H1 (cell line): ENCODE data around the gene SLC1A1. TPM values are rescaled to one million over a fixed set of nuclear protein-coding genes. Genes with fewer than 3 reads are reported as not detected.

Source experiments
- CTCF ChIA-PET: fragments of 300-600 bp; sonication (Branson Sonifier 250); formaldehyde crosslinking; loops from one replicate; lab custom pipeline; 2021; ENCODE audit not compliant: partially characterized antibody; lab: Charles Lee
- POLR2A ChIA-PET: fragments of 300-600 bp; sonication (Branson Sonifier 250); formaldehyde crosslinking; loops from one replicate; lab custom pipeline; 2021; ENCODE audit warnings: inconsistent platforms; ENCODE audit not compliant: partially characterized antibody; lab: Charles Lee
- DNase-seq, 2 experiments: peaks; one replicate each; pipeline versions ENCODE4 v3.0.0 to v3.0.0-alpha.2; 2010 to 2022; ENCODE audit warnings: low spot score in 2 of 2, low read depth in 1 of 2, mixed read lengths in 1 of 2
- FAIRE-seq: peaks from 2 replicates; lab custom pipeline; 2011; peaks lifted over from hg19 to GRCh38; lab: Jason Lieb, UNC
- H2AFZ ChIP-seq: 2 replicates; pipeline ENCODE4 v1.8.1; 2012; ENCODE audit warnings: low read length, inconsistent platforms
- H2AK5ac ChIP-seq: 2 replicates; pipeline ENCODE4 v1.6.1; 2013; ENCODE audit warnings: low read depth, low read length
- H2BK120ac ChIP-seq: replicated peaks from 2 replicates; pipeline ENCODE3; 2013; ENCODE audit warnings: low read depth, low read length, inconsistent platforms
- H2BK12ac ChIP-seq: 2 replicates; pipeline ENCODE4 v1.6.1; 2013; ENCODE audit warnings: low read depth, low read length
- H2BK15ac ChIP-seq: 2 replicates; pipeline ENCODE4 v1.6.1; 2013; ENCODE audit warnings: low read length
- H2BK20ac ChIP-seq: 2 replicates; pipeline ENCODE4 v1.6.1; 2013; ENCODE audit warnings: low read length
- H2BK5ac ChIP-seq: 2 replicates; pipeline ENCODE4 v1.6.1; 2013; ENCODE audit warnings: low read depth, low read length
- H3K14ac ChIP-seq: 2 replicates; pipeline ENCODE4 v1.6.1; 2013; ENCODE audit warnings: inconsistent platforms; ENCODE audit not compliant: insufficient read length
- H3K18ac ChIP-seq: 2 replicates; pipeline ENCODE4 v1.6.1; 2013; ENCODE audit warnings: low read length; ENCODE audit errors: extremely low read depth
- H3K23ac ChIP-seq: 2 replicates; pipeline ENCODE4 v1.6.1; 2013; ENCODE audit warnings: inconsistent platforms; ENCODE audit not compliant: insufficient read length
- H3K23me2 ChIP-seq: 2 replicates; pipeline ENCODE4 v1.6.1; 2013; ENCODE audit warnings: low read depth, low read length
- H3K27ac ChIP-seq: 2 replicates; pipeline ENCODE4 v1.6.1; 2011; ENCODE audit warnings: low read depth, low read length, inconsistent platforms
- H3K27me3 ChIP-seq, 4 experiments: replicated peaks in 1 of 4; 1 replicate in 1 of 4; 2 replicates in 3 of 4; pipeline versions ENCODE4 v1.6.1 to v1.8.1; 2011 to 2013; ENCODE audit warnings: low read length in 3 of 4, mild to moderate bottlenecking in 3 of 4, inconsistent platforms in 2 of 4, mixed read lengths in 2 of 4, moderate library complexity in 1 of 4; ENCODE audit not compliant: control insufficient read depth in 3 of 4, insufficient read depth in 3 of 4; ENCODE audit errors: extremely low read depth in 1 of 4
- H3K36me3 ChIP-seq, 4 experiments: 2 replicates each; pipeline versions ENCODE4 v1.6.1 to v1.8.1; 2011 to 2013; ENCODE audit warnings: mild to moderate bottlenecking in 4 of 4, low read length in 3 of 4, moderate library complexity in 2 of 4, control low read depth in 1 of 4, inconsistent platforms in 1 of 4; ENCODE audit not compliant: insufficient read depth in 4 of 4, control insufficient read depth in 2 of 4
- H3K4ac ChIP-seq: replicated peaks from 2 replicates; pipeline ENCODE3; 2013; ENCODE audit warnings: low read length, low read depth, mixed read lengths, inconsistent platforms; ENCODE audit not compliant: insufficient read length
- H3K4me1 ChIP-seq, 4 experiments: replicated peaks in 1 of 4; 1 replicate in 1 of 4; 2 replicates in 3 of 4; pipeline versions ENCODE4 v1.6.1 to v1.8.1; 2011 to 2013; ENCODE audit warnings: low read length in 3 of 4, inconsistent platforms in 2 of 4, mixed read lengths in 1 of 4; ENCODE audit not compliant: insufficient read depth in 4 of 4, control insufficient read depth in 3 of 4
- H3K4me2 ChIP-seq, 2 experiments: 2 replicates each; pipeline versions ENCODE4 v1.6.1 to v1.8.1; 2011 to 2013; ENCODE audit warnings: low read depth in 2 of 2, low read length in 2 of 2, control low read depth in 1 of 2, inconsistent platforms in 1 of 2, mild to moderate bottlenecking in 1 of 2; ENCODE audit not compliant: insufficient read depth in 1 of 2
- H3K4me3 ChIP-seq, 4 experiments: fragments of 200-600, 300-600 bp in 1 of 4; sonication (generic), shearing (Covaris generic), sonication (Bioruptor Twin) in 1 of 4; 2 replicates each; pipeline versions ENCODE4 v1.5.1 to v1.8.1; 2011 to 2016; ENCODE audit warnings: low read length in 4 of 4, low read depth in 3 of 4, control low read depth in 2 of 4, inconsistent platforms in 2 of 4, mild to moderate bottlenecking in 2 of 4, mixed read lengths in 1 of 4, moderate library complexity in 1 of 4; ENCODE audit not compliant: insufficient read depth in 2 of 4; ENCODE audit errors: extremely low read depth in 1 of 4
- H3K56ac ChIP-seq: replicated peaks from 2 replicates; pipeline ENCODE3; 2013; ENCODE audit warnings: low read depth, mild to moderate bottlenecking, mixed read lengths, low read length, inconsistent platforms; ENCODE audit not compliant: insufficient read length
- H3K79me1 ChIP-seq: 2 replicates; pipeline ENCODE4 v1.6.1; 2013; ENCODE audit warnings: low read depth, low read length, control low read depth
- H3K79me2 ChIP-seq, 2 experiments: 2 replicates each; pipeline versions ENCODE4 v1.6.1 to v1.8.1; 2012 to 2013; ENCODE audit warnings: low read length in 2 of 2, mild to moderate bottlenecking in 2 of 2, inconsistent platforms in 1 of 2; ENCODE audit not compliant: insufficient read depth in 2 of 2, control insufficient read depth in 1 of 2
- H3K9ac ChIP-seq, 4 experiments: replicated peaks in 1 of 4; 1 replicate in 1 of 4; 2 replicates in 3 of 4; pipeline versions ENCODE4 v1.6.1 to v1.8.1; 2011 to 2013; ENCODE audit warnings: low read depth in 3 of 4, low read length in 3 of 4, control low read depth in 2 of 4, mild to moderate bottlenecking in 2 of 4, moderate library complexity in 2 of 4, inconsistent platforms in 1 of 4; ENCODE audit errors: extremely low read depth in 1 of 4
- H3K9me3 ChIP-seq, 2 experiments: 2 replicates each; pipeline versions ENCODE4 v1.6.1 to v1.8.1; 2012 to 2013; ENCODE audit warnings: mild to moderate bottlenecking in 2 of 2, moderate library complexity in 2 of 2, control low read depth in 1 of 2, inconsistent platforms in 1 of 2, low read depth in 1 of 2, low read length in 1 of 2, mixed read lengths in 1 of 2; ENCODE audit not compliant: insufficient read depth in 2 of 2
- H4K20me1 ChIP-seq, 2 experiments: replicated peaks in 1 of 2; 2 replicates each; pipeline versions ENCODE3 to v1.8.1; 2011 to 2013; ENCODE audit warnings: inconsistent platforms in 2 of 2, low read length in 2 of 2, mild to moderate bottlenecking in 1 of 2; ENCODE audit not compliant: insufficient read depth in 2 of 2, control insufficient read depth in 1 of 2
- H4K5ac ChIP-seq: 2 replicates; pipeline ENCODE4 v1.6.1; 2013; ENCODE audit warnings: low read length, low read depth, mixed read lengths, inconsistent platforms; ENCODE audit not compliant: insufficient read length
- H4K8ac ChIP-seq: 2 replicates; pipeline ENCODE4 v1.8.0; 2013; ENCODE audit warnings: mild to moderate bottlenecking, moderate library complexity, low read length, inconsistent platforms; ENCODE audit not compliant: insufficient read depth; ENCODE audit errors: extremely low read depth
- H4K91ac ChIP-seq: replicated peaks from 2 replicates; pipeline ENCODE3; 2013; ENCODE audit warnings: low read length, mixed read lengths, inconsistent platforms; ENCODE audit not compliant: insufficient read length
- CEBPB ChIP-seq: IDR thresholded peaks from 2 replicates; pipeline ENCODE4 v1.6.1; 2012; ENCODE audit warnings: low read depth, low read length
- RBBP5 ChIP-seq: IDR thresholded peaks from 2 replicates; pipeline ENCODE4 v1.7.1; 2012; ENCODE audit warnings: low read depth, mild to moderate bottlenecking, inconsistent platforms, low read length, moderate library complexity, borderline replicate concordance
- WGBS, 2 experiments: shearing (Covaris generic) in 1 of 2; methylation state at CpG; one replicate each; pipeline versions ENCODE4 v1.1.6 to v1.1.7; 2013 to 2015; ENCODE audit warnings: low lambda C conversion rate in 2 of 2, mixed read lengths in 2 of 2, inconsistent platforms in 1 of 2, low coverage in 1 of 2, missing lambda C conversion rate in 1 of 2; ENCODE audit not compliant: insufficient replicate concordance in 2 of 2, insufficient coverage in 1 of 2, insufficient read length in 1 of 2; ENCODE audit errors: extremely low coverage in 1 of 2, missing lambda C conversion rate in 1 of 2; 5-methylcytosine and 5-hydroxymethylcytosine counted together
- polyA plus RNA-seq, 7 experiments: library from polyadenylated mRNA; depleted of rRNA in 3 of 7; stranded (reverse) in 5 of 7; unstranded in 2 of 7; fragments of >200 nt in 5 of 7; fragments of 200-250 nt in 2 of 7; gene quantifications; 1 replicate in 5 of 7; 2 replicates in 1 of 7; 4 replicates in 1 of 7; pipeline versions ENCODE4 v1.2.1 to v1.2.3, GENCODE V29; 2011 to 2013; ENCODE audit warnings: missing spikeins in 2 of 7, mixed read lengths in 2 of 7
- total RNA-seq: library from RNA; stranded (reverse); fragmentation: NEBNext Ultra II Directional; extraction: Animal tissue kit (Norgen Biotek cat#: 25700); gene quantifications from 2 replicates; pipeline ENCODE4 v1.2.1, GENCODE V29; 2021

SLC1A1 gene
- total and polyA plus RNA-seq, 2 of the 8 experiments (the other 6 are each of a cell fraction or from before 2014, with no cell fraction given) = 4.7 to 11.7 TPM

DNA sequence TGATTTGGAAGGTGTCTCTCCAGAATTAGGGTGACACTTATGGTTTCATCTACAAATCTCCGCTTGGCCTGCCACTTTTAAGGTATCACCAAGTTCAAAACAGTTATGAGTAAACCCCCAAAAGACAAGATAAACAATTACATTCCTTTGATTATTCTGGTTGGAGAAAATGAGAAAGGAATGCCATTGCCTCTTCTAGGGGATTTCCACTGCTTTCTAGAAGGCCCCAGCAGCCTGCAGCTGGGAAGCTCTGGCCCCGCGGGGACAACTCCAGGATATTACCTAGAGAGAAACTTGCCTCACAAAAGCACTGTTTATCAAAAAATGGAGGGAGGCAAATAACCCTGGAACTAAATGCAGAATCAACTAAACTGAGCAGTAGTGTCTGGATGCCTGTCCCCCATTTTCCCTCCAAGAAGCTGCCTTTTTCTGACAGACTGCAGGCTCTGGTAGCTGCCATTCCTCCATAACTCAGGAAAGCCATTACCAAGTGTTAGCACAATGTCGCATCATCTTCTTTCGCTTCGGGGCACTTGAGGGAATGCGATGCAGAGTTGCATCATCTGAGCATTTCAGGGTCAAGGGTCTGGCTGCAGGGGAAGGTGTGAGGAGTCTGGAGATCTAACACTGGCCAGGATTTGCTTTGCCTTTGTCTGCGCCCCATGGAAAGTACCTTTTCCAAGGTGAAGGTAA is 100.3 kb downstream of the SLC1A1 start:
- no peak overlapping the region for H2BK120ac ChIP-seq
- H2BK20ac ChIP-seq = no peak overlapping the region
- no peak overlapping the region for H3K14ac ChIP-seq
- no peak overlapping the region for H2BK5ac ChIP-seq
- H3K4me1 ChIP-seq = peaks cover 0 to 5% (median 0%) of the 10 kb centered on the region in 4 experiments; a peak in 1 of 7 replicates
- WGBS, 2 experiments = 92% methylated on average over 8 of the region's 8 CpGs; no CpG with 5 or more reads in 1 of the 2 experiments
- ChIA-PET POLR2A (interaction anchor here (0.7 kb wide), 1 partner anchor 9 kb away, joined by 3 read pairs; no protein-coding TSS in a partner anchor), CTCF (interaction anchor here (0.8 to 1.6 kb wide), 4 partner anchors 8 to 162 kb away, joined by 3 to 8 read pairs (median 3); no protein-coding TSS in a partner anchor)
- no peak overlapping the region for H4K91ac ChIP-seq
- no peaks in the 10 kb centered on the region for H3K36me3 ChIP-seq
- no peak overlapping the region for H3K56ac ChIP-seq
- H3K23me2 ChIP-seq = no peaks in the 10 kb centered on the region
- no peaks in the 10 kb centered on the region for H3K27me3 ChIP-seq
- H3K4ac ChIP-seq = no peak overlapping the region
- FAIRE-seq (no peak), DNase-seq (no peak)
- no peaks in the 10 kb centered on the region for H4K20me1 ChIP-seq
- no peak overlapping the region for H3K4me3 ChIP-seq
- no peak overlapping the region for H4K8ac ChIP-seq
- H3K9ac ChIP-seq = no peak overlapping the region
- H3K23ac ChIP-seq = no peak overlapping the region
- H3K27ac ChIP-seq = no peak overlapping the region
- H3K9me3 ChIP-seq = no peaks in the 10 kb centered on the region
- no peaks in the 10 kb centered on the region for H3K79me1 ChIP-seq
- no peak overlapping the region for H4K5ac ChIP-seq
- peak overlapping the region; percentile 43; the same call in 1 of the 2 replicates for H2AFZ ChIP-seq
- H3K4me2 ChIP-seq = no peak overlapping the region; a peak in 1 of 4 replicates
- H2BK15ac ChIP-seq = no peak overlapping the region
- TF ChIP-seq RBBP5 = no peak
- TF ChIP-seq CEBPB = peak; percentile 60; the same call in 1 of the 2 replicates
- TF ChIP-seq, all 59 proteins: peak for 1
- Histone ChIP-seq H2AK5ac (no peak overlapping the region), H3K79me2 (no peaks in the 10 kb centered on the region), H2BK12ac (no peak overlapping the region), H3K18ac (no peak overlapping the region)
